ENCODE results near the gene TP53TG3B.
"Not testable (repeated sequence)": the region's sequence is repeated elsewhere in the genome, so short reads cannot be mapped to it uniquely, and the experiment has no call there.

DNA sequence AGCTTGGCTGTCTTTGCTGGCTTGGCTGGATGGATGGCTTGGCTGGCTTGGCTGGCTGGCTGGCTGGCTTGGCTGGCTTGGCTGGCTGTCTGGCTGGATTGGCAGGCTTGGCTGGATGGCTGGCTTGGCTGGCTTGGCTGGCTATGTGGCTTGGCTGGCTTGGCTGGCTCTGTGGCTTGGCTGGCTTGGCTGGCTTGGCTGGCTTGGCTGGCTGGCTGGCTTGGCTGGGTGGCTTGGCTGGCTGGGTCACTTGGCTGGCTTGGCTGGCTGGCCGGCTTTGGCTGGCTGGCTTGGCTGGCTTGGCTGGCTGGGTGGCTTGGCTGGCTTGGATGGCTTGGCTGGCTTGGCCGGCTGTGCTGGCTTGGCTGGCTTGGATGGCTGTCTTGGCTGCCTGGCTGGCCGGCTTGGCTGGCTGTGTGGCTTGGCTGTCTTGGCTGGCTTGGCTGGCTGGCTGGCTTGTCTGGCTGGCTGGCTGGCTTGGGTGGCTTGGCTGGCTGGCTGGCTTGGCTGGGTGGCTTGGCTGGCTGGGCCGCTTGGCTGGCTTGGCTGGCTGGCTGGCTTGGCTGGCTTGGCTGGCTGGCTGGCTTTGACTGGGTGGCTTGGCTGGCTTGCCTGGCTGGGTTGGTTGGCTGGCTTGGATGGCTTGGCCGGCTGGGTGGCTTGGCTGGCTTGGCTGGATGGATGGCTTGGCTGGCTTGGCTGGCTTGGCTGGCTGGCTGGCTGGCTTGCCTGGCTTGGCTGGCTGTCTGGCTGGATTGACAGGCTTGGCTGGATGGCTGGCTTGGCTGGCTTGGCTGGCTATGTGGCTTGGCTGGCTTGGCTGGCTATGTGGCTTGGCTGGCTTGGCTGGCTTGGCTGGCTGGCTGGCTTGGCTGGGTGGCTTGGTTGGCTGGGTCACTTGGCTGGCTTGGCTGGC is 22.8 kb upstream of the TP53TG3B start:
- not testable (repeated sequence) for TF ChIP-seq POLR2A (IDR thresholded peaks at IDR 0.05; ENCODE audit: extremely low read depth, insufficient read length)
- TF ChIP-seq, protein P1, sequence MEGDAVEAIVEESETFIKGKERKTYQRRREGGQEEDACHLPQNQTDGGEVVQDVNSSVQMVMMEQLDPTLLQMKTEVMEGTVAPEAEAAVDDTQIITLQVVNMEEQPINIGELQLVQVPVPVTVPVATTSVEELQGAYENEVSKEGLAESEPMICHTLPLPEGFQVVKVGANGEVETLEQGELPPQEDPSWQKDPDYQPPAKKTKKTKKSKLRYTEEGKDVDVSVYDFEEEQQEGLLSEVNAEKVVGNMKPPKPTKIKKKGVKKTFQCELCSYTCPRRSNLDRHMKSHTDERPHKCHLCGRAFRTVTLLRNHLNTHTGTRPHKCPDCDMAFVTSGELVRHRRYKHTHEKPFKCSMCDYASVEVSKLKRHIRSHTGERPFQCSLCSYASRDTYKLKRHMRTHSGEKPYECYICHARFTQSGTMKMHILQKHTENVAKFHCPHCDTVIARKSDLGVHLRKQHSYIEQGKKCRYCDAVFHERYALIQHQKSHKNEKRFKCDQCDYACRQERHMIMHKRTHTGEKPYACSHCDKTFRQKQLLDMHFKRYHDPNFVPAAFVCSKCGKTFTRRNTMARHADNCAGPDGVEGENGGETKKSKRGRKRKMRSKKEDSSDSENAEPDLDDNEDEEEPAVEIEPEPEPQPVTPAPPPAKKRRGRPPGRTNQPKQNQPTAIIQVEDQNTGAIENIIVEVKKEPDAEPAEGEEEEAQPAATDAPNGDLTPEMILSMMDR (IDR thresholded peaks at IDR 0.05; ENCODE audit: low read depth, low read length), result not testable (repeated sequence)

Measured in NB4 (cell line).